Upper lobe of left lung (tissue), 4 donors: ENCODE data around the gene CDH6.

Experiments
- EP300 ChIP-seq, 4 donors: sonication (generic); formaldehyde crosslinking; IDR thresholded peaks; one replicate each; pipeline ENCODE4 v1.5.1; 2017; ENCODE audit warnings: antibody characterized with exemption in 4 of 4, control low read depth in 2 of 4
- POLR2AphosphoS5 ChIP-seq, 2 donors: sonication (generic); formaldehyde crosslinking; IDR thresholded peaks; one replicate each; pipeline ENCODE4 v1.5.1; 2017; ENCODE audit warnings: antibody characterized with exemption in 2 of 2
- TF ChIP-seq, protein P1 (sequence below), 6 experiments: fragments of 450-650 bp in 4 of 6; fragments of 200-600 bp in 2 of 6; sonication (generic) in 2 of 6; IDR thresholded peaks; one replicate each; pipeline ENCODE4 v1.5.1; 2016 to 2019; ENCODE audit warnings: antibody characterized with exemption in 6 of 6

DNA sequence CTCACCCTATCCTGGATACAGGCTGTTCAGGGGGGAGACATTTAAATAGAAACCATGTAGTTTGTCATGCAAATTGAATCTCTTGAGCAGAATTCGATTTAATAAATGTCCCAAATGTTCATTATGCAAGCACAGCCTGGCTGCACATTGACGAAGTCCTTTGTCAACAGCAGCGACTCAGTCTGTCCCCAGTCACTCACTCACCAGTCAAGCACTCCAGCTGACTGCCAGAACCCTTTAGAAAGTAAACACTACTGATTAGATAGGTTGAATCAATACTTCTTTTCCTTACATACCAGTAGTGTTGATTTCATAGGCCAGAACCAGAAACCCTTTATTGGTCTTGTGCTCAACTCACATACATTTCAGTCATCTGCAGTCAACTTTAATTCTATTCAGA, 27.5 kb downstream of the CDH6 start:
- no peak for TF ChIP-seq POLR2AphosphoS5 (IDR thresholded peaks at IDR 0.05)
- TF ChIP-seq, protein P1, sequence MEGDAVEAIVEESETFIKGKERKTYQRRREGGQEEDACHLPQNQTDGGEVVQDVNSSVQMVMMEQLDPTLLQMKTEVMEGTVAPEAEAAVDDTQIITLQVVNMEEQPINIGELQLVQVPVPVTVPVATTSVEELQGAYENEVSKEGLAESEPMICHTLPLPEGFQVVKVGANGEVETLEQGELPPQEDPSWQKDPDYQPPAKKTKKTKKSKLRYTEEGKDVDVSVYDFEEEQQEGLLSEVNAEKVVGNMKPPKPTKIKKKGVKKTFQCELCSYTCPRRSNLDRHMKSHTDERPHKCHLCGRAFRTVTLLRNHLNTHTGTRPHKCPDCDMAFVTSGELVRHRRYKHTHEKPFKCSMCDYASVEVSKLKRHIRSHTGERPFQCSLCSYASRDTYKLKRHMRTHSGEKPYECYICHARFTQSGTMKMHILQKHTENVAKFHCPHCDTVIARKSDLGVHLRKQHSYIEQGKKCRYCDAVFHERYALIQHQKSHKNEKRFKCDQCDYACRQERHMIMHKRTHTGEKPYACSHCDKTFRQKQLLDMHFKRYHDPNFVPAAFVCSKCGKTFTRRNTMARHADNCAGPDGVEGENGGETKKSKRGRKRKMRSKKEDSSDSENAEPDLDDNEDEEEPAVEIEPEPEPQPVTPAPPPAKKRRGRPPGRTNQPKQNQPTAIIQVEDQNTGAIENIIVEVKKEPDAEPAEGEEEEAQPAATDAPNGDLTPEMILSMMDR (IDR thresholded peaks at IDR 0.05) = no peak
- no peak for TF ChIP-seq EP300 (IDR thresholded peaks at IDR 0.05)
